ENCODE results near the gene SLC2A8.

Gene SLC2A8

GRCh38 chr9:127417131-127418036 is 20.4 kb downstream of the SLC2A8 start:
- no peaks in the 10 kb centered on the region for H3K27me3 ChIP-seq
- H3K4me3 ChIP-seq (ENCODE audit: low read depth, low read length): no peak overlapping the region
- no peaks in the 10 kb centered on the region for H3K36me3 ChIP-seq
- H3K4me1 ChIP-seq: peaks cover 21% of the 10 kb centered on the region
- TF ChIP-seq CTCF (IDR thresholded peaks at IDR 0.05; ENCODE audit: low read depth, low read length): no peak
- DNase-seq: peak; percentile 69
- no peaks in the 10 kb centered on the region; the same call in 1 of the 2 replicates for H3K9me3 ChIP-seq

GRCh38 chr9:127418037-127418471 is 21.1 kb downstream of the SLC2A8 start:
- peak; percentile 50 for TF ChIP-seq CTCF (IDR thresholded peaks at IDR 0.05; ENCODE audit: low read depth, low read length)

GRCh38 chr9:127419348-127419747 is 22.4 kb downstream of the SLC2A8 start:
- no peak overlapping the region for H3K4me3 ChIP-seq (ENCODE audit: low read depth, low read length)

More at GRCh38 chr9:127418037-127418471, 21.1 kb downstream of the SLC2A8 start:
- H3K4me3 ChIP-seq (ENCODE audit: low read depth, low read length): no peak overlapping the region
- H3K36me3 ChIP-seq: no peaks in the 10 kb centered on the region
- peaks cover 21% of the 10 kb centered on the region for H3K4me1 ChIP-seq
- no peaks in the 10 kb centered on the region for H3K27me3 ChIP-seq
- peak; percentile 70 for DNase-seq
- H3K9me3 ChIP-seq: no peaks in the 10 kb centered on the region; the same call in 1 of the 2 replicates

GRCh38 chr9:127421057-127421456 is 24.1 kb downstream of the SLC2A8 start:
- Histone ChIP-seq H3K4me1 (peaks cover 7% of the 10 kb centered on the region), H3K27me3 (no peaks in the 10 kb centered on the region), H3K4me3 (ENCODE audit: low read depth, low read length) (no peak overlapping the region), H3K36me3 (no peaks in the 10 kb centered on the region), H3K9me3 (no peaks in the 10 kb centered on the region; the same call in 1 of the 2 replicates)
- TF ChIP-seq CTCF (IDR thresholded peaks at IDR 0.05; ENCODE audit: low read depth, low read length): no peak
- DNase-seq: no peak

More at GRCh38 chr9:127419348-127419747, 22.4 kb downstream of the SLC2A8 start:
- no peaks in the 10 kb centered on the region; the same call in 1 of the 2 replicates for H3K9me3 ChIP-seq
- TF ChIP-seq CTCF (IDR thresholded peaks at IDR 0.05; ENCODE audit: low read depth, low read length): no peak
- peaks cover 21% of the 10 kb centered on the region for H3K4me1 ChIP-seq
- DNase-seq: no peak
- no peaks in the 10 kb centered on the region for H3K36me3 ChIP-seq
- H3K27me3 ChIP-seq: no peaks in the 10 kb centered on the region

GRCh38 chr9:127422133-127422782 is 25.3 kb downstream of the SLC2A8 start:
- no peak for TF ChIP-seq CTCF (IDR thresholded peaks at IDR 0.05; ENCODE audit: low read depth, low read length)
- H3K4me3 ChIP-seq (ENCODE audit: low read depth, low read length): peak overlapping the region; percentile 99
- DNase-seq: no peak
- H3K4me1 ChIP-seq: peaks cover 2% of the 10 kb centered on the region
- H3K27me3 ChIP-seq: no peaks in the 10 kb centered on the region
- H3K9me3 ChIP-seq: no peaks in the 10 kb centered on the region; the same call in 1 of the 2 replicates
- no peaks in the 10 kb centered on the region for H3K36me3 ChIP-seq
